Effector CD4-positive, alpha-beta T cell (primary cell): ENCODE measurements around the gene CDRT15L2.
"Not testable (repeated sequence)": the region's sequence is repeated elsewhere in the genome, so short reads cannot be mapped to it uniquely, and the experiment has no call there.

Experiments
- DNase-seq: peaks from one replicate; pipeline ENCODE4 v3.0.0-alpha.2; 2020

The CDRT15L2 gene

GRCh38 chr17:20583891-20584577, 4.5 kb downstream of the CDRT15L2 start:
- DNase-seq = not testable (repeated sequence)

- DNase-seq = not testable (repeated sequence)
These were observed 9.4 kb downstream of the CDRT15L2 start for GRCh38 chr17:20588744-20589453.

GRCh38 chr17:20589454-20589810, 9.9 kb downstream of the CDRT15L2 start:
- DNase-seq = not testable (repeated sequence)

GRCh38 chr17:20591040-20591439, 11.5 kb downstream of the CDRT15L2 start:
- DNase-seq = not testable (repeated sequence)

GRCh38 chr17:20605568-20605967, 26.0 kb downstream of the CDRT15L2 start:
- DNase-seq = not testable (repeated sequence)

- not testable (repeated sequence) for DNase-seq
These were observed 30.0 kb downstream of the CDRT15L2 start for GRCh38 chr17:20609490-20609889.

GRCh38 chr17:20611309-20611708, 31.8 kb downstream of the CDRT15L2 start:
- no peak for DNase-seq

GRCh38 chr17:20612635-20613034, 33.1 kb downstream of the CDRT15L2 start:
- no peak for DNase-seq

GRCh38 chr17:20613248-20613647, 33.7 kb downstream of the CDRT15L2 start:
- no peak for DNase-seq

GRCh38 chr17:20613905-20614304, 34.4 kb downstream of the CDRT15L2 start:
- no peak for DNase-seq

- not testable (repeated sequence) for DNase-seq
These were observed 35.9 kb downstream of the CDRT15L2 start for GRCh38 chr17:20615461-20615860.
